ENCODE measurements around the gene NPAS3.

DNA sequence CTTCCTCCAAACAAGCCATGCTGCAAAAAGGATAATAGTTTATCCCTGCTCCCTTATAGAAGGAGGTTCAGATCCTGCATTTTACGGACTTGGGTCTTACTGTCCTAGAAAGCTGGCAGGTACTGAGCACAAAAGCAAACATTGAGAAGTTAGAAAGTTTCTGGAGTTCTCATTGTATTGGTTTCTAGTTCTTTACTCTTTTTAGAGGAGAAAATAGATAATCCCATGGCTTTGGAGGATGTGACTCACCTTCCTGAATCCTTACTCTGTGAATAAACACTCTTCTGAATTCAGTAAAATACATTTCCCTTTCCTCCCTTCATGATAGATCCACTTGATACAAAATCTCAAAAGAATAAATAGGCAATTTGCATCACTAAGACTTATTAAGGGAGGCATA, 188.9 kb downstream of the NPAS3 start:
- TF ChIP-seq, protein P1, sequence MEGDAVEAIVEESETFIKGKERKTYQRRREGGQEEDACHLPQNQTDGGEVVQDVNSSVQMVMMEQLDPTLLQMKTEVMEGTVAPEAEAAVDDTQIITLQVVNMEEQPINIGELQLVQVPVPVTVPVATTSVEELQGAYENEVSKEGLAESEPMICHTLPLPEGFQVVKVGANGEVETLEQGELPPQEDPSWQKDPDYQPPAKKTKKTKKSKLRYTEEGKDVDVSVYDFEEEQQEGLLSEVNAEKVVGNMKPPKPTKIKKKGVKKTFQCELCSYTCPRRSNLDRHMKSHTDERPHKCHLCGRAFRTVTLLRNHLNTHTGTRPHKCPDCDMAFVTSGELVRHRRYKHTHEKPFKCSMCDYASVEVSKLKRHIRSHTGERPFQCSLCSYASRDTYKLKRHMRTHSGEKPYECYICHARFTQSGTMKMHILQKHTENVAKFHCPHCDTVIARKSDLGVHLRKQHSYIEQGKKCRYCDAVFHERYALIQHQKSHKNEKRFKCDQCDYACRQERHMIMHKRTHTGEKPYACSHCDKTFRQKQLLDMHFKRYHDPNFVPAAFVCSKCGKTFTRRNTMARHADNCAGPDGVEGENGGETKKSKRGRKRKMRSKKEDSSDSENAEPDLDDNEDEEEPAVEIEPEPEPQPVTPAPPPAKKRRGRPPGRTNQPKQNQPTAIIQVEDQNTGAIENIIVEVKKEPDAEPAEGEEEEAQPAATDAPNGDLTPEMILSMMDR (IDR thresholded peaks at IDR 0.05): no peak
- TF ChIP-seq POLR2A (IDR thresholded peaks at IDR 0.05) (no peak), POLR2AphosphoS5 (IDR thresholded peaks at IDR 0.05) (no peak)
